Erythroblast (primary cell): ENCODE results near the gene DUOX1.

Experiments used
- GATA1 ChIP-seq: IDR thresholded peaks from 2 replicates; pipeline ENCODE4 v1.6.1; 2011; ENCODE audit warnings: low read depth, mild to moderate bottlenecking, control low read depth, low read length, moderate library complexity
- POLR2A ChIP-seq: IDR thresholded peaks from 2 replicates; pipeline ENCODE4 v1.6.1; 2011; ENCODE audit warnings: mild to moderate bottlenecking, low read length

DNA sequence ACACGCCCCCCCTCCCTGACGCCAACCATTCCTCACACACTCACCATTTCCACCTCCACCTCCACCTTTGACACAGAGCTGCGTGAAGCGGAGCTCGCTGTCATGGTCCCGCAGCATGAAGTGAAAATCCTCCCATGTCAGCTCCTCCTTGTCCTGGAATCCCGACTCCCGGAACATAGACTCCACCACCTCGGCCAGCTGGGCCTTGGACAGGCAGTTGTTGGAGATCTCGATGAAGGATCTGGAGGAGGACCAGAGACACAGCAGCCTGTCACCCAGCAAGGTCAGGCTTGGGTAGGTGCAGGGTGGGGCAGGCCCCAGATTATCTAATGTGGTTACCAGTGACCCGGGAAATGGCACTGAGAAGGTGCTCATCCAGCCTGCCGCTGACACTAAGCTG lies 28.0 kb upstream of the DUOX1 start:
- TF ChIP-seq POLR2A: no peak
- no peak for TF ChIP-seq GATA1
